ENCODE measurements around the gene CYP17A1.

GRCh38 chr10:102878629-102879028 lies 41.4 kb upstream of the CYP17A1 start:
- TF ChIP-seq EZH2phosphoT487 (conservative IDR thresholded peaks at IDR 0.05; ENCODE audit: low read length) (no peak), CTCF (IDR thresholded peaks at IDR 0.05; ENCODE audit: insufficient read depth, low read length, poor library complexity, severe bottlenecking) (no peak)

All from SU-DHL-6 (cell line).